Adipose tissue (tissue), 3 donors: Measurements from ENCODE around the gene NAA40. TPM values are rescaled to one million over a fixed set of nuclear protein-coding genes. Genes with fewer than 3 reads are reported as not detected.

Experiments
- H3K27ac ChIP-seq: one replicate; pipeline ENCODE4 v1.5.1; 2013; ENCODE audit warnings: low read depth, low read length
- WGBS, 3 donors: extraction: QIAGEN DNeasy Blood & Tissue Kit; methylation state at CpG; one replicate each; pipeline ENCODE4 v1.1.7; 2013; 5-methylcytosine and 5-hydroxymethylcytosine counted together
- polyA plus RNA-seq, 3 donors: library from polyadenylated mRNA; stranded (reverse); fragments of 200-250 nt; gene quantifications; one replicate each; pipeline ENCODE4 v1.2.3, GENCODE V29; 2013
- donor health status: healthy with polysubstance abuse.
- donor health status: Bipolar disorder and iron deficiency.
- donor health status: healthy.

Gene NAA40
- polyA plus RNA-seq, 3 donors: 6.7 to 13.9 (median 7.6) TPM

DNA sequence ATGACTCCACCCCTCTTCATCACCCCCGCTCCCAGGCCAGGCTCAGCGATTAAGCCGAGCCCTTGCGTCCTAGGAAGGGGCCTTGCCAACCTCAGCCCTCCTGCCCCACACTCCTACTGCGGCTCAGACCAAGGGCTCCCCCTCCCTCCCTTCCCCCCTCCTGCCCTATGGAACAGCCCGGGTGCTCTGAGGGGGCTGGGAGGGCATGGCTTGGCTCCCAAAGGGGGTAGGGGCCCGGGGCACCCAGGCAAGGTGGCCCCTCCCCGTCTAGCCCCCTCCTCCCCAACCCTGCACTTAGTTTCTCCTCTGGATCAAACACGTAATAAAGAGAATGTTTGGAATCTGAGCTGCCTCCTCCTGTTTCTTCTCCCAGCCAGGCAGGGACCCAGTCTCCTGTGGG is 28.1 kb upstream of the NAA40 start:
- WGBS, 3 donors: 75 to 76% (median 76%) methylated on average over 9 of the region's 9 CpGs
- no peak overlapping the region for H3K27ac ChIP-seq

DNA sequence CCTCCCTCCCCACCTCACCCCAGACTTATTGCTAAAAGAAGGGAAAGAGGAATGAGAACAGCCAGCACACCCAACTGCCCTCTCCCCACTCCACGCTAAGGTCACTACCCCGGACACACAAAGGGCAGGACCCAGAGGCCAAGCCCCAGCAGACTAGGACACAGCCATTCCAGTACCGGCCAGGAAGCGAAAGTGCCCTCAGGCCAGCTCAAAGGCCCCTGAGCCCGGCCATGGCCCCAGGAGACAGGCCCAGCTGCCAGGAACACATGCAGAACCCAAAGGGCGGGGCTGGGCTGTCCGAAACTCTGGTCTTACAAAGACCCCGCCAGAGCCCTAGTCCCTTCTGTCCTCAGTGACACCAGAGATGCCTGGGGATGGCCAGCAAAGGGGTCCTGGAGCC is 27.4 kb upstream of the NAA40 start:
- H3K27ac ChIP-seq: no peak overlapping the region
- 71 to 82% (median 73%) methylated on average over 8 of the region's 8 CpGs for WGBS, 3 donors

- H3K27ac ChIP-seq: no peak overlapping the region
- 91 to 94% (median 92%) methylated on average over 14 to 22 of the region's 22 CpGs for WGBS, 3 donors
Observed at GRCh38 chr11:63911876-63912275, 26.9 kb upstream of the NAA40 start.

DNA sequence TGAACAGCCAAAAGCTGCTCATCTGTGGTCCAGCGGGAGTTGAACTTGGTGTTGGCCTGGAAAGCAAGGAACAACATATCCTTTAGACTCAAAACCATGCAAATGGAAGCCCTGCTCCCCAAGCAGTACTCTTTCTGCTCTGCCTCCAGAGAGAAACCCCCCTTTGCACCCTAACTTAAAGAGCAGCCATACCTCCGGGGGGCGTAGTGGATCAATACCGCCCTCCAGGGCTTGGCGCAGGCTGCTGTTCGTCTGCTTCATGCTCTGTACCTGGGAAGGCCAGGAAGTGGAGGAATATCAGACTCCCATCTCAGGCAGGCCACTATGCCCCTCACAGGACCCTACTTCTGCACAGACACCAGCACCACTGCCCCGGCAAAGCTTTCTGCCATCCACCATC is 26.1 kb upstream of the NAA40 start:
- H3K27ac ChIP-seq: no peak overlapping the region
- 86 to 92% (median 91%) methylated on average over 7 of the region's 7 CpGs for WGBS, 3 donors

- no peak overlapping the region for H3K27ac ChIP-seq
- 89 to 94% (median 93%) methylated on average over 34 of the region's 34 CpGs for WGBS, 3 donors
Observed at GRCh38 chr11:63913866-63914830, 24.7 kb upstream of the NAA40 start.

- H3K27ac ChIP-seq: no peak overlapping the region
- WGBS, 3 donors: 56 to 80% (median 60%) methylated on average over 18 to 20 of the region's 20 CpGs
Observed at GRCh38 chr11:63914896-63915691, 23.7 kb upstream of the NAA40 start.

GRCh38 chr11:63915961-63916836 is 22.6 kb upstream of the NAA40 start:
- no peak overlapping the region for H3K27ac ChIP-seq
- WGBS, 3 donors: 5 to 7% (median 6%) methylated on average over 49 to 56 of the region's 56 CpGs

GRCh38 chr11:63916837-63917691 is 21.7 kb upstream of the NAA40 start, which contains the start of gene RCOR2:
Gene RCOR2, minus strand, starts transcription at chr11:63917164. Its CDS starts 708 bp downstream, at chr11:63916456.
- WGBS, 3 donors: 0 to 2% (median 0%) methylated on average over 47 to 84 of the region's 85 CpGs
- peak within 1 kb of the TSS; percentile 9 for H3K27ac ChIP-seq

GRCh38 chr11:63917692-63918506 is 20.9 kb upstream of the NAA40 start:
- WGBS, 3 donors: 8 to 12% (median 11%) methylated on average over 32 to 50 of the region's 50 CpGs
- H3K27ac ChIP-seq: peak overlapping the region; percentile 9

DNA sequence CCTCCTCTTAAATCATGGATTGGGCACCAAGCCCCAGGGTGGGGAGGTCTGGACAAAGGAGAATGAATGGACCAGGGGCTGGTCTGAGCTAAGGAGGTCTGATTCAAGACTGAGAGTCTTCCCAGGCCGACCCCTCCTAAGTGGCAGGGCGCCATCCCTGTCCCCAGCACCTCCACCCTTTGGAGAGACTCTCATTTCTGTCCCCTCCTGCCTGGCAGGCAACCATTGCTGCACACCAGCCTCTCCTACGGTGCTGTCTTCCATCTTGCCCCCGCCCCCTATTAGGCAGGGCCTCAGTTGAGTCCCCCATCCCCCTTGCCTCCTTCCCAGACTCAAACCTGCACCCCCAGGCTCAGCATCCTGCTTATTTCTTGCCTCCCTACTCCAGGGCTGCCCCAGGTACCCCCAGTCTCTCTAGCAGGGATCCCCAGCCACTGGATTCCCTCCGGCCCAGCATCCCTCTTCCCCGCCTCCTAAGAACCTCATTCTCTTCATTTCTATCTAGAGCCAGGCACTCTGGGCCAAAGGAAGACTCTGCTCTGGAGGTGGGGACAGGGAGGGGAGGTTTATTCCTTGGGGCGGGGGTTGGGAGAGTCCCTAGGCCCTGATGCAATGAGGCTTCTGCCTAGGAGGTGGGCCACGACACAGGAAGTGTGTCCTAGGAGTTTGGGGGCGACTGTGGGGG is 20.2 kb upstream of the NAA40 start:
- no peak overlapping the region for H3K27ac ChIP-seq
- 41 to 68% (median 49%) methylated on average over 8 to 9 of the region's 9 CpGs for WGBS, 3 donors

DNA sequence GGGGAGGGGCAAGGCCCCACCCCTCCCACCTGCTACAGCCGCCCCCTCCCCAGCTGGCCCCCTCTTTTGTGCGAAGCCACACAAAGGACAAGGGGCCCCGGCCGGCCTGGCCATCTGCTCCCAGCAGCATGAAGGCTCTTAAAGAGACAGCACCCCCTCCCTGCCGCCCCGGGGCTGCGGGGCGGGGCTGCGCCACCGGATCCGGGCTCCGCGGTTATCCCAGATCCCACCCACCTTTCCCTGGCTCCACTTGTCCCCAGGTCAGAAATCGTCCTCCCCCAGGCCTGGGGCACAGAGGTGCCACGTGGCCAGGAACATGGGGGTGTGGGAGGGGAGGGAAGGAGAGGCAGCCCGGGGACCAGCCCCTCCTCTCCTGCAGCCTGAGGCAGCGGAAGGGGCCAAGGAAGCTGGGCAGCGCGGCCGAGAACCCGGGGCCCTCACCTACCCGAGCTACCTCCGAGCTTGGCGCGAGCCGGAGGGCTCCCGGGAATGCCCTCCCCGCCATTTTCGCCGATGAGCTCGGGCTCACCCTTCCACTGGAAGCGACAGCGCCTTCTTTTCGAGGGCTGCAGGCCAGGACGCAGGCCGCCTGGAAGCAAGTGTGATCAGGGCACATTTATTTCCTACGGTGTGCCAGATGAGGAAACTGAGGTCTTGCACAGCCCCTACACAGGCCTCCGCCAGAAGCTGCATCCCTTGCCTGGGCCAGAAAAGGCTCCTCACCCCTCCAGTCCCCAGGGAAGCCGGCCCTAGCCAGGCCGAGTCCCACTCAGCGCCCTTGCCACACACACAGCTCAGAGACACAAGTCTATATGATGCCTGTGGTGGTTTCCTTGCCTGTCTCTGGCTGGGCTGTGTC is 19.3 kb upstream of the NAA40 start:
- H3K27ac ChIP-seq: no peak overlapping the region
- WGBS, 3 donors: 19 to 22% (median 20%) methylated on average over 22 to 41 of the region's 41 CpGs

DNA sequence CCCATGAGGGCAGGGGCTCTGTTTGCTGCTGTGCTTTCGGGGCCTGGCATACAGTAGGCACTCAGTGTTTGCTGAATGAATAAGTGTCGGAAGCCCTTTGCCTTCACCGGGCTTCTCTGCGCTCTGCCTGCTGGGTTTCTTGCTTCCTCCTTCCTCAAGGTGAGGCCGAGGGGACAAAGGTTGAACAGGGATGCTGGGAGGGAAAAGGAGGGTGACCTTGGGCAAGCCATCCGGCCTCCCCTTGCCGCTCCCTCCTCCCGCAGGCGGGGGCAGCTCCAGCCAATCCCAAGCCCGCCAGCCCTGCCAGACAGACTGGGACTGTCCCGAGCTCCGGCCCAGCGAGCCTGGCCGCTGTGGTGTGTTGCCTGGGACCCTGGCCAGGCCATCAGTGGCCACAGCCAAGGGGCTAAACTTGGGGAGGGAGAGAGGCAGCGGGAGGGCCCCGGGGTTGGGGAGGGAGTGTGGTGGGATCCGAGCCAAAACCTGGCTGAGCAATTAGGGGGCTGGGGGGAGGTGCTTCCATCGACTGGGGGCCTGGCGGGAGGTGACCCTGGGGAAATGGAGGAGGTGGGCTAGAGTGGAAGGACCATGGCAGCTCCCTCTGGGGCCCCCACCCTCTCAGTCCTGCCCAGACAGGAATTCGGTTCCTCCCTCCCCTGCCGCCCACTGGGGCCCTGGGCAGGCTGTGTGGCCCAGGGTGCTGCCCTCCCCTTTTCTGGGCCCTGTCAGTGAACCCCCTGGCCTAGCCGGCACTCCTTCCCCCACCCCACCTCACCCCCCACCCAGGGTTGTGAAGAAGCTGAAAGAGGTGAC is 18.5 kb upstream of the NAA40 start:
- 19 to 50% (median 41%) methylated on average over 20 to 22 of the region's 22 CpGs for WGBS, 3 donors
- no peak overlapping the region for H3K27ac ChIP-seq

- WGBS, 3 donors: 44 to 55% (median 50%) methylated on average over 14 of the region's 14 CpGs
- H3K27ac ChIP-seq: no peak overlapping the region
Observed at GRCh38 chr11:63920939-63921417, 17.8 kb upstream of the NAA40 start.

GRCh38 chr11:63922673-63923192 is 16.1 kb upstream of the NAA40 start:
- no peak overlapping the region for H3K27ac ChIP-seq
- WGBS, 3 donors: 54 to 91% (median 85%) methylated on average over 2 of the region's 2 CpGs
